Astrocyte of the cerebellum (primary cell): ENCODE measurements around the gene SARS1.
"Not testable (repeated sequence)": the region's sequence is repeated elsewhere in the genome, so short reads cannot be mapped to it uniquely, and the experiment has no call there.

Source experiments
- DNase-seq: peaks from one replicate; pipeline ENCODE4 v3.0.0-alpha.2; 2011; ENCODE audit warnings: low read depth
- H3K4me3 ChIP-seq: 2 replicates; pipeline ENCODE4 v1.5.1; 2011; ENCODE audit warnings: mild to moderate bottlenecking, low read depth, low read length, moderate library complexity
- in situ Hi-C: cut with HindIII; loops from 2 replicates; pipeline ENCODE4 v1.10.0; 2017; ENCODE audit warnings: low sequenced_read_pairs
- TF ChIP-seq, protein P1 (sequence below): IDR thresholded peaks from 2 replicates; pipeline ENCODE4 v1.5.1; 2012; ENCODE audit warnings: low read length, low read depth, moderate library complexity, mild to moderate bottlenecking; ENCODE audit errors: missing control alignments

SARS1 gene

DNA sequence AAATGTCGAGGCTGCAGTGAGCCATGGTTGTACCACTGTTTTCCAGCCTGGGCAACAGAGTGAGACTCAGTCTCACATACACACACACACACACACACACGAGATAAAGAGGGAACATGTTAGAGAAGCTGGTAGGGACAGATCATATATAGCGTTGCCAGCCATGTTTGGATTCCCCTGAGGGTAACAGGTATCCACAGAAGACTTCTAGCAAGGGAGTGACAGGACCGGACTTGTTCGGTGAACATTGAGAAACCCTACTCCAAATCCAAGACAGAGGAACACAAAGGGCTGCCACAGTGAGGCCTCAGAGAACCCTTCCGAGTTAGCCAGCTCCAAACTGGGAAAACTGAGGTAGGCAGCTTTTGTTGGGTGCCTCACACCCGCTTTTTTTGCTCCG lies 3.7 kb upstream of the SARS1 start:
- no peak overlapping the region for H3K4me3 ChIP-seq
- DNase-seq = no peak
- TF ChIP-seq, protein P1, sequence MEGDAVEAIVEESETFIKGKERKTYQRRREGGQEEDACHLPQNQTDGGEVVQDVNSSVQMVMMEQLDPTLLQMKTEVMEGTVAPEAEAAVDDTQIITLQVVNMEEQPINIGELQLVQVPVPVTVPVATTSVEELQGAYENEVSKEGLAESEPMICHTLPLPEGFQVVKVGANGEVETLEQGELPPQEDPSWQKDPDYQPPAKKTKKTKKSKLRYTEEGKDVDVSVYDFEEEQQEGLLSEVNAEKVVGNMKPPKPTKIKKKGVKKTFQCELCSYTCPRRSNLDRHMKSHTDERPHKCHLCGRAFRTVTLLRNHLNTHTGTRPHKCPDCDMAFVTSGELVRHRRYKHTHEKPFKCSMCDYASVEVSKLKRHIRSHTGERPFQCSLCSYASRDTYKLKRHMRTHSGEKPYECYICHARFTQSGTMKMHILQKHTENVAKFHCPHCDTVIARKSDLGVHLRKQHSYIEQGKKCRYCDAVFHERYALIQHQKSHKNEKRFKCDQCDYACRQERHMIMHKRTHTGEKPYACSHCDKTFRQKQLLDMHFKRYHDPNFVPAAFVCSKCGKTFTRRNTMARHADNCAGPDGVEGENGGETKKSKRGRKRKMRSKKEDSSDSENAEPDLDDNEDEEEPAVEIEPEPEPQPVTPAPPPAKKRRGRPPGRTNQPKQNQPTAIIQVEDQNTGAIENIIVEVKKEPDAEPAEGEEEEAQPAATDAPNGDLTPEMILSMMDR = no peak
- in situ Hi-C loops = loop anchor here (10.0 kb wide), 1 partner anchor 195 kb away; no protein-coding TSS in a partner anchor

DNA sequence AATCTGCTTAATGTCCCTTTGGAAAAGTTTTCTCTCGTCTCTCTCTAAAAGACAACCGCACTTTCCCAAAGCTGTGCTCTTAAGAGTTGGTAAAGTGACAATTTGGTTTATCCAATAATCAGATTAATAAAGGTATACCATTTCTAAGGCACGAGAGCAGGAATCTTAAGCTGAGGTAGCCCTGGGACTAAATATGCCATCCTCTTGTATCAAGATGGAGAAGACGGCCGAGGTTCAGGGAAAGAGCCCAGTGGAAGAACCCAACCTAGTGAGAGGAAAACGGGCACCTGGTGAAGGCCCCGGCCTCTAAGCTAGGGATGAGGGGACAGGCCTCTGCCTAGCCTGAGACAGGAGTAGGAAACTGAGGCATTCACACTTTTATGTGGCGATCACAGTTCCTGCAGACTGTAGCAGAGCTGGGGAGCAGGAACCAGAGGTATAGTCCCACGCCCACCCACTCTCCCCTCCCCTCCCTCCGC lies 334 bp upstream of the SARS1 start:
- in situ Hi-C loops = loop anchor here (10.0 kb wide), 1 partner anchor 191 kb away; no protein-coding TSS in a partner anchor
- TF ChIP-seq, protein P1 = no peak
- peak overlapping the region; percentile 88 for H3K4me3 ChIP-seq
- DNase-seq = no peak

DNA sequence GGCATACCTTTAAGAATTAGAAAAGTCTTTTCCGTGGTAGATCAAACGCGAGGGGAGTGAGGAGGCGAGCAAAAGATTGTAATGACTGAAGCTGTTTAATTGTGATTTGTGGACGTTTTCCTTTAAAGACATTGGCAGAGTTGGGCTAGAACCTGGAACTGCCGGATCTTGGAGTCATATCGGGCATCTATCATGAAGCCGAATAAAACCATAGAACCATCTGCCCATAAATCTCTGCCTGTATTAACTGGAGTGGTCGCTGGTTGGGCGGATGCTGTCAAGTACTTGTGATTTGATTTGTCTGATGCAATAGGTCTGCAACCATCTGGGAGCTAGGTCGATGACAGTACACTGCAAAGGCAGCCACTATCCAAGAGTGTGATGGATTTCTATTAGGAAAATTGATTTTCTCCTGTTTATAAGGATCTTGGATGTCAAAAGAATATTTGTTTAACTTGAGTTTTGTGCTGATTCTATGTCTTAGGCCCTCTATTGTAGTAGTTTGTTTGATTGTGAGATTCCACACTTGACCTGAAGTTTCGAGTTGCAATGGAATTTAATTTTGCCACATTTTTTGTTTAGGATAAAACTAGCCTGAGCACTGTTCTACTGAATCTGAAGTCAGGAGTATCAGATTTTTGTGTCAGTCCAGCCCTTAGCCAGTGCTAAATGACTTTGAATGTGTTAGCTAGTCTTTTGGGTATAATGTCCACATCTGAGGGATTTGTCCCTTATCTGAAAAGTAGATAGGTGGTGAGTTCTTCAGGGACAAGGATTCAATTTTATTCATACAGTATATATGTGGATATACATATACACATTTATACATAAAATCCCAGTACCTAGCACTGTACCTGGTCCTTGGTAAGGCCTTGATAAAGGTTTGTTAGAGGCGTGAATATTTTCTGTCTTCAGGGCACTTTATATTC lies 1.2 kb downstream of the SARS1 start:
- in situ Hi-C loops = loop anchor here (10.0 kb wide), 1 partner anchor 190 kb away; no protein-coding TSS in a partner anchor
- peak; percentile 49 for DNase-seq
- H3K4me3 ChIP-seq = peak overlapping the region; percentile 88
- TF ChIP-seq, protein P1 = no peak

DNA sequence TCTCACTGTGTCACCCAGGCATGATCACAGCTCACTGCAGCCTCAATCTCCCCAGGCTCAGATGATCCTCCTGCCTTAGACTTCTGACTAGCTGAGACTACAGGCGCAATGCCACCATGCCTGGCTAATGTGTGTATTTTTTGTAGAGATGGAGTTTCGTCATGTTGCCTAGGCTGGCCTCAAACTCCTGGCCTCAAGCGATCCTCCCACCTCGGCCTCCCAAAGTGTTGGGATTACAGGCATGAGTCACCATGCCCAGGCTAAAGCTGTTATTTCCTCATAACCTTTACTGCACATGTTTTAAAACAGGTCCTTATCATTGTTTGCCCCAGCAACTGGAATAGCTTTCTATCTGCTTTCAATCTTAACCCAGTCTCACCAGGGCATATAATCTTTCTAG lies 2.9 kb downstream of the SARS1 start:
- DNase-seq = no peak
- in situ Hi-C loops = loop anchor here (10.0 kb wide), 1 partner anchor 188 kb away; no protein-coding TSS in a partner anchor
- TF ChIP-seq, protein P1 = no peak
- H3K4me3 ChIP-seq = no peak overlapping the region

DNA sequence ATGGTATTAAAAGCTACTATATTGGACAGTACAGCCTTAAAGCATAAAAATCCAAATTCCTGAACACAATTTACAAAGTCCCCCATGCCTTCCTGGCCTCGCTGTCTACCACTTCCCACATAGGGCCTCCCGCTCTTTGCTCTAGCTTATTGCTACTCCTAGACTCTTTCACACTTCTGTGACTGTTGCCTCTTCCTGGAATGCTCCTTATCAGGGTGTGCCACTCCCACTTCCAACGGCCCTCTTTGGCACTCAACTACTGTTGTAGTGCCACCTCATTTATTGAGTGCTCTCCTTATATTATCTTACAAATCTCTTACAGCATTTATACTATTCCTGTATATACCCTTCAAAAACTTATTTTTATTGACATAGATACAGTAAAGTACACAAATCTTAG lies 4.8 kb downstream of the SARS1 start:
- in situ Hi-C loops = loop anchor here (10.0 kb wide), 1 partner anchor 186 kb away; no protein-coding TSS in a partner anchor
- TF ChIP-seq, protein P1 = no peak
- H3K4me3 ChIP-seq = no peak overlapping the region
- DNase-seq = no peak

DNA sequence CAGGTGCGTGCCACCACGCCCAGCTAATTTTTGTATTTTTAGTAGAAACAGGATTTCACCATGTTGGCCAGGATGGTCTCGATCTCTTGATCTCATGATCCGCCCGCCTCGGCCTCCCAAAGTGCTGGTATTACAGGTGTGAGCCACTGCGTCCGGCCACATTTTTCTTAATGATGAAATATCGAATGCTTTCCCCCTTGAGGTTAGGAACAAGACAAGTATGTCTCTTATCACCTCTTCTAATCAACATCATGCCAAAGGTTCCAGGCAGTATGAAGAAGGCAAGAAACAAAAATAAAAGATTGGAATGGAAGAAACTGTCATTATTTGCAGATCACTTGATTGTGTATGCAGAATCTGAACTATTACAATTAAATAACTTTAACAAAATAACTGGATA lies 7.5 kb downstream of the SARS1 start:
- in situ Hi-C loops, H3K4me3 ChIP-seq, DNase-seq: not testable (repeated sequence)

DNA sequence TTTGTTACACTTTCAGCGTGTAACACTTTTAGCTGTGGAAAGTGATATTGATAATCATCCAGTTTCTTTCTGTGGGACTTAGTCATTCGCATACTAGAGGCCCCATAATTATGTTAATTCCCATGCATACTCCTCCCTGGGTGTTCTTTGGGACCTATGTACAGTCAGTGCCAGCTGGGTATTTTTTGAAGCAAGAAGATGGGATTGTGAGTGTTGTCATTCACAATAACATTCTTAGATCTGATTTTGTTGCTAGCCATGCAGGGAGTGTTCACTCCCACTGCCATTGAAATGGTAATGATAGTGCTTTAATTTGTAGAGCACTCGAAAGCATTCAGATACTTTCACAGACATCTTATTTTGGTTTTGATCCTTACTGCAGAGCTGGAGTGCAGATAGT lies 11.6 kb downstream of the SARS1 start:
- TF ChIP-seq, protein P1 = no peak
- in situ Hi-C loops = no loop called here
- DNase-seq = no peak
- no peak overlapping the region for H3K4me3 ChIP-seq
